HCT116 (cell line): ENCODE measurements around the gene PLRG1. TPM values are rescaled to one million over a fixed set of nuclear protein-coding genes. Genes with fewer than 3 reads are reported as not detected.

ENCODE experiments used
- ATAC-seq: fragments of 200-7000 bp; cut with Tn5 transposase; 2 replicates; pipeline ENCODE4 v1.9.1; 2020; ENCODE audit warnings: mild to moderate bottlenecking, moderate library complexity
- BruUV-seq: library from RNA; stranded (reverse); fragments of 400-500 nt; replicated peaks from 2 replicates; lab custom pipeline; 2021; lab: Mats Ljungman, UMichigan
- CTCF ChIA-PET: fragments of 300-600 bp; sonication (Branson Sonifier 250); formaldehyde crosslinking; loops from one replicate; lab custom pipeline; 2021; ENCODE audit warnings: antibody characterized with exemption; lab: Charles Lee
- POLR2A ChIA-PET: fragments of 300-600, 350-600 bp; sonication (Branson Sonifier 250); formaldehyde crosslinking; loops from one replicate; lab custom pipeline; 2021; ENCODE audit warnings: antibody characterized with exemption; lab: Charles Lee
- RAD21 ChIA-PET, 2 experiments: fragments of 300-600 bp; sonication (Branson Sonifier 250); formaldehyde crosslinking; loops; one replicate each; lab custom pipeline; 2023; ENCODE audit warnings: low total read pairs in 2 of 2; ENCODE audit not compliant: uncharacterized antibody in 2 of 2, unreplicated experiment in 2 of 2, low non-redundant PET in 1 of 2; lab: Charles Lee
- DNase-seq: peaks from one replicate; pipeline ENCODE4 v3.0.0-alpha.2; 2010; ENCODE audit warnings: low read depth, low spot score
- H2AFZ ChIP-seq: fragments of 200-600 bp; shearing (Covaris generic), sonication (generic); 2 replicates; pipeline ENCODE4 v1.6.1; 2017; ENCODE audit warnings: low read depth, mixed run types, mixed read lengths, antibody characterized with exemption, low read length; ENCODE audit not compliant: poor library complexity, severe bottlenecking
- H3K27ac ChIP-seq: 2 replicates; pipeline ENCODE4 v1.5.1; 2012; ENCODE audit warnings: low read depth, low read length
- H3K27me3 ChIP-seq: fragments of 200-600 bp; sonication (generic); 2 replicates; pipeline ENCODE4 v1.6.1; 2016; ENCODE audit warnings: mixed run types, low read length, mixed read lengths; ENCODE audit not compliant: insufficient read depth
- H3K36me3 ChIP-seq, 2 experiments: fragments of 200-500 bp in 1 of 2; fragments of 200-600 bp in 1 of 2; sonication (Bioruptor generic) in 1 of 2; sonication (generic) in 1 of 2; 2 replicates each; pipeline versions ENCODE4 v1.5.1 to v1.6.1; 2014 to 2016; ENCODE audit warnings: low read length in 2 of 2, inconsistent platforms in 1 of 2, mixed read lengths in 1 of 2, mixed run types in 1 of 2; ENCODE audit not compliant: insufficient read depth in 2 of 2, control insufficient read depth in 1 of 2
- H3K4me1 ChIP-seq, 2 experiments: fragments of 200-600 bp in 1 of 2; sonication (generic) in 1 of 2; 2 replicates each; pipeline versions ENCODE4 v1.5.1 to v1.6.1; 2012 to 2017; ENCODE audit warnings: low read length in 2 of 2, inconsistent platforms in 1 of 2, mild to moderate bottlenecking in 1 of 2, mixed read lengths in 1 of 2, mixed run types in 1 of 2, moderate library complexity in 1 of 2; ENCODE audit not compliant: insufficient read depth in 2 of 2, control insufficient read depth in 1 of 2
- H3K4me2 ChIP-seq: fragments of 200-600 bp; sonication (generic); 2 replicates; pipeline ENCODE4 v1.6.1; 2017; ENCODE audit warnings: mixed run types, low read length, mixed read lengths
- H3K4me3 ChIP-seq, 2 experiments: fragments of 200-600 bp in 1 of 2; sonication (generic) in 1 of 2; replicated peaks in 1 of 2; 2 replicates each; pipeline ENCODE4 v1.5.1; 2011 to 2016; ENCODE audit warnings: low read length in 2 of 2, control low read depth in 1 of 2, low read depth in 1 of 2, mild to moderate bottlenecking in 1 of 2, mixed read lengths in 1 of 2, mixed run types in 1 of 2
- H3K79me2 ChIP-seq: fragments of 200-600 bp; sonication (generic); 2 replicates; pipeline ENCODE4 v1.6.1; 2017; ENCODE audit warnings: mild to moderate bottlenecking, mixed run types, low read length, moderate library complexity, mixed read lengths; ENCODE audit not compliant: insufficient read depth
- H3K9ac ChIP-seq: fragments of 200-600 bp; sonication (generic); 2 replicates; pipeline ENCODE4 v1.6.1; 2016; ENCODE audit warnings: low read length, mixed read lengths
- H3K9me2 ChIP-seq: fragments of 200-600 bp; sonication (generic), shearing (Covaris generic); 2 replicates; pipeline ENCODE4 v1.6.1; 2017; ENCODE audit warnings: mixed run types, mild to moderate bottlenecking, moderate library complexity; ENCODE audit not compliant: insufficient read depth
- H3K9me3 ChIP-seq, 2 experiments: fragments of 200-500 bp in 1 of 2; fragments of 200-600 bp in 1 of 2; sonication (Bioruptor generic) in 1 of 2; sonication (generic) in 1 of 2; 2 replicates each; pipeline ENCODE4 v1.6.1; 2014 to 2017; ENCODE audit warnings: low read length in 2 of 2, mixed read lengths in 2 of 2, inconsistent platforms in 1 of 2, low read depth in 1 of 2, mild to moderate bottlenecking in 1 of 2, mixed run types in 1 of 2, moderate library complexity in 1 of 2; ENCODE audit not compliant: control insufficient read depth in 1 of 2, insufficient read depth in 1 of 2
- H4K20me1 ChIP-seq: fragments of 200-600 bp; sonication (generic), shearing (Covaris generic); 2 replicates; pipeline ENCODE4 v1.6.1; 2017; ENCODE audit warnings: mixed run types, mild to moderate bottlenecking, moderate library complexity; ENCODE audit not compliant: insufficient read depth
- CBX3 ChIP-seq: IDR thresholded peaks from 2 replicates; pipeline ENCODE4 v1.6.1; 2012; ENCODE audit warnings: low read depth
- CEBPB ChIP-seq: IDR thresholded peaks from 2 replicates; pipeline ENCODE4 v1.6.1; 2012; ENCODE audit warnings: low read depth
- EGR1 ChIP-seq: IDR thresholded peaks from 2 replicates; pipeline ENCODE4 v1.6.1; 2012; ENCODE audit warnings: low read depth
- ELF1 ChIP-seq: IDR thresholded peaks from 2 replicates; pipeline ENCODE4 v1.6.1; 2012; ENCODE audit warnings: low read depth, borderline replicate concordance
- EZH2 ChIP-seq: fragments of 200-600 bp; sonication (generic); IDR thresholded peaks from 2 replicates; pipeline ENCODE4 v1.6.1; 2017; ENCODE audit warnings: antibody characterized with exemption, mixed run types
- FOSL1 ChIP-seq: IDR thresholded peaks from 2 replicates; pipeline ENCODE4 v1.6.1; 2012; ENCODE audit warnings: low read depth
- JUND ChIP-seq: IDR thresholded peaks from 2 replicates; pipeline ENCODE4 v1.6.1; 2012
- POLR2A ChIP-seq: IDR thresholded peaks from 2 replicates; pipeline ENCODE4 v1.7.0; 2011; ENCODE audit warnings: borderline replicate concordance; ENCODE audit not compliant: insufficient read depth, insufficient read length; ENCODE audit errors: extremely low read depth
- POLR2AphosphoS5 ChIP-seq: IDR thresholded peaks from 2 replicates; pipeline ENCODE4 v1.6.1; 2011; ENCODE audit warnings: mild to moderate bottlenecking, low read depth, low read length, moderate library complexity
- RAD21 ChIP-seq: IDR thresholded peaks from 2 replicates; pipeline ENCODE4 v1.6.1; 2012; ENCODE audit warnings: low read depth, mild to moderate bottlenecking
- SIN3A ChIP-seq: IDR thresholded peaks from 2 replicates; pipeline ENCODE4 v1.6.1; 2012; ENCODE audit warnings: low read depth
- SRF ChIP-seq: IDR thresholded peaks from 2 replicates; pipeline ENCODE4 v1.6.1; 2012; ENCODE audit warnings: low read depth
- TCF7L2 ChIP-seq: IDR thresholded peaks from 2 replicates; pipeline ENCODE4 v1.7.0; 2011; ENCODE audit warnings: borderline replicate concordance, inconsistent platforms; ENCODE audit not compliant: insufficient read depth, insufficient read length; ENCODE audit errors: extremely low read depth
- ZFX ChIP-seq: fragments of 450-650 bp; IDR thresholded peaks from 2 replicates; pipeline ENCODE4 v1.6.1; 2017
- ZNF274 ChIP-seq: fragments of 200-500 bp; sonication (Bioruptor generic); IDR thresholded peaks from 2 replicates; pipeline ENCODE4 v1.6.1; 2014; ENCODE audit warnings: mild to moderate bottlenecking, low read depth, low read length, inconsistent platforms
- intact Hi-C: fragments of 100-400 bp; cut with micrococcal nuclease; formaldehyde crosslinking; loops from 2 replicates; pipeline ENCODE4 v1.10.0; 2022
- total RNA-seq: library from RNA; stranded (reverse); gene quantifications from one replicate; pipeline ENCODE4 v1.2.1, GENCODE V29; 2021; ENCODE audit not compliant: unreplicated experiment
- TF ChIP-seq, protein P1 (sequence below): IDR thresholded peaks from 2 replicates; pipeline ENCODE4 v1.6.1; 2012
- TF ChIP-seq, protein P2 (sequence below): IDR thresholded peaks from 2 replicates; pipeline ENCODE4 v1.6.1; 2012

PLRG1 gene
- total RNA-seq, 1 experiment from 2014 or later: 141 TPM

DNA sequence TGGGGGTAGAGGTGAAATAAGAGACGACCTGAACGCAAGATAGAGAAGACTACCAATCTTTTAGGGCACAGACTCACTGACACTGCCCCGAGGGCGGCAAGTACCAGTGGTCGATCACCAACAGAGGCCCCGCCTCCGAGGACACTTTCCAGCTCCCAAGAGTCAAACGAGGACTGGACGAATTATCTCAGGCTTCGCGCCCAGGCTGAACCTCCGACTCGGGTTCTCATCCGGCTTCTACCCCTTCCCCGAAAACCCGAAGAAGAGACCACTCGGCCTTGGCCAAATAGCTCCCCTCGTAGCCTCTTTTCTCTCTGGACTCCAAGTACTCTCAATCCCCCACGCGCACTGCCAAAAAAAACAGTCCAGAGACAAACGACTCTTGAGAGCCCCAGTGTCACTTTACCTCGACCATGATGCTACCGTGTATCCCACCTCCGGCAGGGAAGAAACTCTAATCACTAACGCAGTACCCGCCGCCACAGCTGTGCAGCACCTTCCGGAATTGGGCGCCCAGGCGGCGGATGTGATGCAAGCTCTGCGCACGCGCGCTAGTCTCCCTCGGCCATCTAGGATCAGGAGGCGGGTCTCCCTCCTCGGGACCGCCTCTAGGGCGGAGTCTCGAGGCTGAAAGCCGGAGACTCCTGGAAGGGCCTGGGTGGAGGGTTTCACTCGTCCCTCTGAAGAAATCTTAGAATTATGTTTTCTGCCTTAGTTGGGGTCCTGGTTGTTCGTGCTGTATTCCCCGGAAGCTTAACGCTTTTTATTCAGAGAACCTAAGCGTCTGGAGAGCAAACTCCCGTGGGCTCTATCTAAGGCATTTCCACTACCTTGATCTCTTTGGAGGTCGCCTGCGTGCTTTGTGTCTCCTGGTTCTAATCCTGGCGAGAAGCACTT, at the start of gene PLRG1 (continued):
- TF ChIP-seq RAD21 (no peak), TCF7L2 (peak; percentile 13), POLR2AphosphoS5 (peak; percentile 97), SRF (no peak), ELF1 (no peak; the same call in 1 of the 2 replicates), EGR1 (no peak)
- TF ChIP-seq, protein P1, sequence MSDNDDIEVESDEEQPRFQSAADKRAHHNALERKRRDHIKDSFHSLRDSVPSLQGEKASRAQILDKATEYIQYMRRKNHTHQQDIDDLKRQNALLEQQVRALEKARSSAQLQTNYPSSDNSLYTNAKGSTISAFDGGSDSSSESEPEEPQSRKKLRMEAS: 0 out of 2 replicates have a peak, but pooled peaks have one; percentile 26
- TF ChIP-seq, protein P2, sequence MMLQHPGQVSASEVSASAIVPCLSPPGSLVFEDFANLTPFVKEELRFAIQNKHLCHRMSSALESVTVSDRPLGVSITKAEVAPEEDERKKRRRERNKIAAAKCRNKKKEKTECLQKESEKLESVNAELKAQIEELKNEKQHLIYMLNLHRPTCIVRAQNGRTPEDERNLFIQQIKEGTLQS: no peak; the same call in 1 of the 2 replicates

DNA sequence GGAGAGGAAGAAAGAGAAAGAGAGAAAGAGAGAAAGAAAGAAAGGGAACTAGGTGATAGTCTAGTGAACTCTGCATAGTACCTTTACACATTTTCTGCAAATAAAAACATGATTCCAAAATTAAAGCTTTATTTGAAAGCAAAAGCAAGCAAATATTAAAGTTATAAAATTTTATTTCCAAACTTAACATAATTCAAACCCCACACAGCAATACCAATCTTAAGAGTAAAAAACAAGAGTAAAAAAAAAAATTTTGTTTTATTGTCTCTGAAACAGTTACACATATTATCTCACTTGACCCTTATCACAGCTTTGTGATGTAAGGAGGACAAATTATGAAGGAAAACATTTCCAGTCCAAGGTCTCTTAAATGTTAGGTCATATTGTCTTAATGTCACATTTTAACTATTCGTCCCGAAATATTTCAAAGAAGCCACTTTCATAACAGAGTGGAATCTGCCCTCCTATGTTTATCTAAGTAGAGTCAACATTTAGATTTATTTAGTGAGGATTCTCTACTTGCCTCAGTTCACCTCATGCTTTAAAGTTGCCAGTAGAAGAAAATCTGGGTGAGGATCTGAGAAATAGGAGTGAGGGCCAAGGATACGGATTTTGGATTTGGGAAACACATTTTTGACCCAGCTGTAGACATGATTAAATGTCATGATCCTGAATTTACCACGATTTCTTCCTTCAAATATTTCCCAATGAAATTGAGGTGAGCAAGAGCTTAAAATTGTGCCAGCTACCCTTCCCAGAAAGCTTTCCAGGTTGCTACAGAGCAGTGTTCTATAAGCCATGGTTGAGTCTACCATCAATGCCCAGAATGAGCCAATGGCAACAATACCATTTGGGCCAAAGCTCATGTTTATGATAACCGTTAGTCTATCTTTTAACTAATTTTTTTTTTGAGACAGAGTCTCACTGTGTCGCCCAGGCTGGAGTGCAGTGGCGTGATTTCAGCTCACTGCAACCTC, 47.9 kb upstream of the PLRG1 start:
- Histone ChIP-seq H3K4me2 (no peak overlapping the region), H3K4me3 (no peak overlapping the region), H2AFZ (no peak overlapping the region), H3K27ac (no peak overlapping the region), H3K9me3 (no peaks in the 10 kb centered on the region), H3K9me2 (no peaks in the 10 kb centered on the region), H3K27me3 (no peaks in the 10 kb centered on the region)
- no peak for ATAC-seq
- ChIA-PET POLR2A (interaction anchor here (1.2 kb wide), 1 partner anchor 9 kb away, joined by 3 read pairs; no protein-coding TSS in a partner anchor), CTCF (interaction anchor here (1.6 kb wide), 1 partner anchor 20 kb away, joined by 5 read pairs; no protein-coding TSS in a partner anchor)
- BruUV-seq: no TSS peak
- no peak for DNase-seq
- intact Hi-C loops: no loop called here
- TF ChIP-seq, protein P2: no peak
- TF ChIP-seq JUND (no peak), POLR2A (no peak), POLR2AphosphoS5 (no peak), CBX3 (no peak), ELF1 (no peak), SIN3A (no peak), ZNF274 (no peak), CEBPB (no peak), TCF7L2 (no peak), ZFX (no peak), FOSL1 (no peak), EZH2 (no peak), SRF (no peak), EGR1 (no peak)
- TF ChIP-seq, protein P1: no peak
- TF ChIP-seq, all 23 proteins: peak for 0
- RAD21 ChIA-PET: no interaction called here
- H4K20me1 ChIP-seq: no peaks in the 10 kb centered on the region
- no peaks in the 10 kb centered on the region for H3K36me3 ChIP-seq
- H3K4me1 ChIP-seq: peaks cover 3 to 7% of the 10 kb centered on the region in 2 experiments; a peak in 3 of 4 replicates
- no peak overlapping the region for H3K9ac ChIP-seq
- H3K79me2 ChIP-seq: no peaks in the 10 kb centered on the region
